ENCODE results near the gene ANKRD42. TPM values are rescaled to one million over a fixed set of nuclear protein-coding genes. Genes with fewer than 3 reads are reported as not detected.

ANKRD42 gene
- total and polyA plus RNA-seq, 9 of the 15 experiments (the other 6 are each of a cell fraction or from before 2014, with no cell fraction given): 2.8 to 9.1 (median 6.1) TPM

DNA sequence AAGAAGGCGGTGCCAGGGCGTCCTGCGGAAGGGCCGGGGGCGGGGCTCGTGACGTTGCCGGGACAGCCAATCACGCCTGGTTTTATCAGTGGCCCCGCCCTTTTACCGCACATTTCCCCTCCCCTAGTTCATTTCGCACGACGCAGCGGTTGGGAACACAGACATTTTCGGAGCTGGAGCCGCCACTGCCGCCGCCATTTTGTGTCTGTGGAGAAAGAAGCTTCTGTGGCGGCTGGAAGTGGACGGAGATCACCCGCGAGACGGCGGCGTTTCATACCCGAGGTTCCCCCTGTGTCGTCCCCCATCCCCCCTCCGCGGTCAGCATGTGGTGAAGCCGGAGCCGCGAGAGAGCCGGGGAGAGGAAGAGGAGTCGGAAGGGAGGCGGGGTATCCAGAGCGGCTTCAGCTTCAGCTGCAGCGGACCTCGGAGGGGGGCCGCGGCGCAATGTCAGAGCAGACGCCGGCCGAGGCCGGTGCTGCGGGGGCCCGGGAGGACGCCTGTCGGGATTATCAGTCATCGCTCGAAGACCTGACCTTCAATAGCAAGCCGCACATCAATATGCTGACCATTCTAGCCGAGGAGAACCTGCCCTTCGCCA is 36.4 kb upstream of the ANKRD42 start, which contains the start of gene PCF11 (continued):
- no peak for TF ChIP-seq U2AF2 (optimal IDR thresholded peaks at IDR 0.05; ENCODE audit: low read depth, low read length)
- TF ChIP-seq JUN (IDR thresholded peaks at IDR 0.05; ENCODE audit: borderline replicate concordance, low read depth, low read length): 0 out of 2 replicates have a peak, but pooled peaks have one; percentile 4
- TF ChIP-seq JUN (CRISPR knock-in tag; IDR thresholded peaks at IDR 0.05; ENCODE audit: borderline replicate concordance): no peak
- peak in 1 of 2 experiments; percentile 65; a peak in 2 of 4 replicates for TF ChIP-seq NRF1 (conservative IDR thresholded peaks at IDR 0.05 in 1 of 2, IDR thresholded peaks at IDR 0.05 in 1 of 2)
- peak; percentile 87; the same call in 1 of the 2 replicates for TF ChIP-seq POLR2AphosphoS2 (IDR thresholded peaks at IDR 0.05; ENCODE audit: low read length)
- TF ChIP-seq TCFL5 (CRISPR knock-in tag; conservative IDR thresholded peaks at IDR 0.05): no peak
- no peak for TF ChIP-seq CLOCK (CRISPR knock-in tag; IDR thresholded peaks at IDR 0.05; ENCODE audit: borderline replicate concordance)
- TF ChIP-seq ZNF253 (CRISPR knock-in tag; conservative IDR thresholded peaks at IDR 0.05): no peak
- TF ChIP-seq PTBP1 (IDR thresholded peaks at IDR 0.05; ENCODE audit: low read depth, low read length): no peak
- TF ChIP-seq PHF21A (IDR thresholded peaks at IDR 0.05; ENCODE audit: borderline replicate concordance, low read depth): no peak
- TF ChIP-seq TGIF2 (CRISPR knock-in tag; IDR thresholded peaks at IDR 0.05): 0 out of 2 replicates have a peak, but pooled peaks have one; percentile 10
- no peak for TF ChIP-seq ZNF696 (CRISPR knock-in tag; conservative IDR thresholded peaks at IDR 0.05)
- no peak for TF ChIP-seq ZNF583 (CRISPR knock-in tag; IDR thresholded peaks at IDR 0.05)
- TF ChIP-seq SMAD3 (CRISPR knock-in tag; conservative IDR thresholded peaks at IDR 0.05): no peak
- TF ChIP-seq BRCA1 (IDR thresholded peaks at IDR 0.05): no peak
- TF ChIP-seq BRCA1 (CRISPR knock-in tag; IDR thresholded peaks at IDR 0.05): no peak
- no peak for TF ChIP-seq SPI1 (IDR thresholded peaks at IDR 0.05; ENCODE audit: borderline replicate concordance, low read depth, low read length)
- no peak; a peak in 1 of 4 replicates for TF ChIP-seq CSDE1 (IDR thresholded peaks at IDR 0.05)
- TF ChIP-seq SIRT6 (IDR thresholded peaks at IDR 0.05; ENCODE audit: low read depth, low read length): no peak
- TF ChIP-seq BMI1 (IDR thresholded peaks at IDR 0.05; ENCODE audit: low read length): no peak
- peak; percentile 83 for TF ChIP-seq SMAD4 (CRISPR knock-in tag; conservative IDR thresholded peaks at IDR 0.05)
- TF ChIP-seq HNRNPL (IDR thresholded peaks at IDR 0.05; ENCODE audit: low read depth, low read length): no peak
- TF ChIP-seq COPS2 (conservative IDR thresholded peaks at IDR 0.05): no peak
- TF ChIP-seq CHD1 (IDR thresholded peaks at IDR 0.05; ENCODE audit: low read length): no peak
- no peak for TF ChIP-seq ZBTB49 (CRISPR knock-in tag; IDR thresholded peaks at IDR 0.05; ENCODE audit: borderline replicate concordance)
- no peak for TF ChIP-seq PHB2 (IDR thresholded peaks at IDR 0.05; ENCODE audit: low read depth)
- no peak for TF ChIP-seq NFE2L1 (tag; IDR thresholded peaks at IDR 0.05; ENCODE audit: borderline replicate concordance, low read depth)
